OCI-LY1 (cell line): Measurements from ENCODE around the gene OR5D16.

Experiments used
- EZH2 ChIP-seq: fragments of 200-600 bp; sonication (generic), shearing (Covaris generic); IDR thresholded peaks from 2 replicates; pipeline ENCODE4 v1.8.0; 2017; ENCODE audit warnings: borderline replicate concordance, mixed run types, mild to moderate bottlenecking, antibody characterized with exemption, low read length, moderate library complexity, mixed read lengths
- TF ChIP-seq, protein P1 (sequence below): fragments of 200-600 bp; sonication (generic), shearing (Covaris generic); IDR thresholded peaks from 2 replicates; pipeline ENCODE4 v1.5.1; 2017; ENCODE audit warnings: mild to moderate bottlenecking, antibody characterized with exemption, low read length, moderate library complexity, mixed read lengths

DNA sequence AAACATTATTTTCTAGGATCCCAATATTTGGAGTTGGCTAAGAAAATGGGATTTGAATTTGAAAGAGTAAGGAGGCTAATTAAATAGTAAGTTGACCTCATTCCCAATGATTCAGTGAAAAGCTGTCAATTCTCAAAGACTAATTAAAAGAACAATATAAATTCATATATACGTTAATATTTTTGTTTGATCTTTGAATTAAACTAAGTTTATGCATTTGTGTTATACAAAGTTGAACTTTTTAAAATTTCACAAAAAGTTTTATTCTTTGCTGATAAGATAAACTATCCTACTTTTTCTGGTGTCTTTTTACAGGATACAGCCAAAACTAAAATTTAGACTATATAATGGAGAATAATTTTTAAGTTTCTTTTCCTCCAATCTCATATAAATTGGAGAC is 27.5 kb upstream of the OR5D16 start, which contains the start of gene OR5L1:
- TF ChIP-seq, protein P1, sequence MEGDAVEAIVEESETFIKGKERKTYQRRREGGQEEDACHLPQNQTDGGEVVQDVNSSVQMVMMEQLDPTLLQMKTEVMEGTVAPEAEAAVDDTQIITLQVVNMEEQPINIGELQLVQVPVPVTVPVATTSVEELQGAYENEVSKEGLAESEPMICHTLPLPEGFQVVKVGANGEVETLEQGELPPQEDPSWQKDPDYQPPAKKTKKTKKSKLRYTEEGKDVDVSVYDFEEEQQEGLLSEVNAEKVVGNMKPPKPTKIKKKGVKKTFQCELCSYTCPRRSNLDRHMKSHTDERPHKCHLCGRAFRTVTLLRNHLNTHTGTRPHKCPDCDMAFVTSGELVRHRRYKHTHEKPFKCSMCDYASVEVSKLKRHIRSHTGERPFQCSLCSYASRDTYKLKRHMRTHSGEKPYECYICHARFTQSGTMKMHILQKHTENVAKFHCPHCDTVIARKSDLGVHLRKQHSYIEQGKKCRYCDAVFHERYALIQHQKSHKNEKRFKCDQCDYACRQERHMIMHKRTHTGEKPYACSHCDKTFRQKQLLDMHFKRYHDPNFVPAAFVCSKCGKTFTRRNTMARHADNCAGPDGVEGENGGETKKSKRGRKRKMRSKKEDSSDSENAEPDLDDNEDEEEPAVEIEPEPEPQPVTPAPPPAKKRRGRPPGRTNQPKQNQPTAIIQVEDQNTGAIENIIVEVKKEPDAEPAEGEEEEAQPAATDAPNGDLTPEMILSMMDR = no peak
- no peak for TF ChIP-seq EZH2
